Caki2 (cell line): ENCODE results near the gene CNGB1. TPM values are rescaled to one million over a fixed set of nuclear protein-coding genes. Genes with fewer than 3 reads are reported as not detected.
"Not testable (repeated sequence)": the region's sequence is repeated elsewhere in the genome, so short reads cannot be mapped to it uniquely, and the experiment has no call there.

ENCODE experiments used
- DNase-seq: peaks from one replicate; pipeline ENCODE4 v3.0.0-alpha.2; 2015; ENCODE audit warnings: low read depth
- in situ Hi-C: cut with HindIII; loops from 2 replicates; pipeline ENCODE4 v1.10.0; 2016; ENCODE audit warnings: low sequenced_read_pairs, low pct_unique_long_range_greater_than_20kb, mixed read lengths
- total RNA-seq: library from RNA; depleted of rRNA; stranded (reverse); fragments of >200 nt; shearing (Covaris generic); gene quantifications from 2 replicates; pipeline ENCODE4 v1.2.3, GENCODE V29; 2014; ENCODE audit warnings: low replicate concordance; rRNA removed

The CNGB1 gene
- total RNA-seq, 1 experiment from 2014 or later, result 0.20 TPM

GRCh38 chr16:57837305-57838125 lies 133.4 kb downstream of the CNGB1 start:
- in situ Hi-C loops, result no loop called here
- no peak for DNase-seq

- in situ Hi-C loops, DNase-seq: not testable (repeated sequence)
These were observed 135.5 kb downstream of the CNGB1 start for GRCh38 chr16:57835439-57835838.

- DNase-seq, result no peak
- in situ Hi-C loops, result no loop called here
These were observed 136.0 kb downstream of the CNGB1 start for GRCh38 chr16:57834936-57835335.

Other genes starting within 250 kb of the CNGB1 start
- 22.8 and 42.3 TPM in 2 replicates for gene KATNB1, start 235.4 kb downstream of the CNGB1 start, total RNA-seq
- 89.2 and 132 TPM in 2 replicates for gene KIFC3, start 168.6 kb downstream of the CNGB1 start, total RNA-seq
- 1.7 and 6.3 TPM in 2 replicates for gene ZNF319, start 29.5 kb upstream of the CNGB1 start, total RNA-seq
- 11.9 and 21.3 TPM in 2 replicates for gene USB1, start 30.3 kb upstream of the CNGB1 start, total RNA-seq
- 11.7 and 12.3 TPM in 2 replicates for gene MMP15, start 54.6 kb upstream of the CNGB1 start, total RNA-seq
- 160 and 172 TPM in 2 replicates for gene CFAP20, start 158.3 kb upstream of the CNGB1 start, total RNA-seq
- 18.5 and 30.6 TPM in 2 replicates for gene CSNK2A2, start 227.0 kb upstream of the CNGB1 start, total RNA-seq